PC-3 (cell line): ENCODE results near the gene BCL7C. TPM values are rescaled to one million over a fixed set of nuclear protein-coding genes. Genes with fewer than 3 reads are reported as not detected.

ENCODE experiments used
- ATAC-seq: fragments of 200-7000 bp; cut with Tn5 transposase; 2 replicates; pipeline ENCODE4 v1.9.1; 2020; ENCODE audit warnings: mild to moderate bottlenecking, moderate library complexity
- BruUV-seq: library from RNA; stranded (reverse); fragments of 400-500 nt; replicated peaks from 2 replicates; lab custom pipeline; 2021; lab: Mats Ljungman, UMichigan
- CTCF ChIA-PET: fragments of 300-600 bp; sonication (Branson Sonifier 250); formaldehyde crosslinking; loops from one replicate; lab custom pipeline; 2022; ENCODE audit warnings: antibody characterized with exemption; lab: Charles Lee
- POLR2A ChIA-PET: fragments of 300-600 bp; sonication (Branson Sonifier 250); formaldehyde crosslinking; loops from one replicate; lab custom pipeline; 2022; ENCODE audit warnings: antibody characterized with exemption; ENCODE audit not compliant: unreplicated experiment; lab: Charles Lee
- DNase-seq: peaks from one replicate; pipeline ENCODE4 v3.0.0-alpha.2; 2015
- H2AFZ ChIP-seq: fragments of 300-600 bp; sonication (generic); 2 replicates; pipeline ENCODE4 v1.6.0; 2016; ENCODE audit warnings: antibody characterized with exemption, low read length
- H3F3A ChIP-seq: fragments of 300-600 bp; sonication (generic); one replicate; pipeline ENCODE4 v1.6.0; 2017; ENCODE audit warnings: antibody characterized with exemption, low read length, control low read depth, mild to moderate bottlenecking; ENCODE audit not compliant: unreplicated experiment
- H3K27ac ChIP-seq: fragments of 300-600 bp; sonication (generic); 2 replicates; pipeline ENCODE4 v1.5.1; 2016; ENCODE audit warnings: mild to moderate bottlenecking, low read length
- H3K27me3 ChIP-seq: fragments of 300-600 bp; sonication (generic); 2 replicates; pipeline ENCODE4 v1.6.1; 2016; ENCODE audit warnings: low read length, mixed read lengths
- H3K36me3 ChIP-seq: fragments of 300-600 bp; sonication (generic); 2 replicates; pipeline ENCODE4 v1.6.1; 2016; ENCODE audit warnings: low read depth, mixed run types, low read length, mixed read lengths
- H3K4me1 ChIP-seq: fragments of 300-600 bp; sonication (generic); 2 replicates; pipeline ENCODE4 v1.5.1; 2016; ENCODE audit warnings: low read length; ENCODE audit not compliant: insufficient read depth
- H3K4me2 ChIP-seq: fragments of 300-600 bp; sonication (generic); 2 replicates; pipeline ENCODE4 v1.6.0; 2016; ENCODE audit warnings: low read length
- H3K4me3 ChIP-seq: fragments of 300-600 bp; sonication (generic); 2 replicates; pipeline ENCODE4 v1.5.1; 2016; ENCODE audit warnings: mild to moderate bottlenecking, low read length, mixed read lengths
- H3K79me2 ChIP-seq: fragments of 300-600 bp; sonication (generic); 2 replicates; pipeline ENCODE4 v1.6.1; 2017; ENCODE audit warnings: low read length, mixed read lengths
- H3K9ac ChIP-seq: fragments of 300-600 bp; sonication (generic); 2 replicates; pipeline ENCODE4 v1.6.0; 2016; ENCODE audit warnings: mild to moderate bottlenecking, low read length
- H3K9me2 ChIP-seq: fragments of 300-600 bp; sonication (generic); replicated peaks from 2 replicates; pipeline ENCODE4 v1.6.1; 2016; ENCODE audit warnings: mixed run types, low read length, mixed read lengths
- H3K9me3 ChIP-seq: fragments of 300-600 bp; sonication (generic); 2 replicates; pipeline ENCODE4 v1.6.1; 2016; ENCODE audit warnings: low read length, mixed read lengths
- H4K20me1 ChIP-seq: fragments of 300-600 bp; sonication (generic); 2 replicates; pipeline ENCODE4 v1.6.1; 2016; ENCODE audit warnings: low read length, mixed read lengths
- EZH2 ChIP-seq: fragments of 300-600 bp; sonication (generic); IDR thresholded peaks from one replicate; pipeline ENCODE4 v1.6.1; 2017; ENCODE audit warnings: antibody characterized with exemption, mild to moderate bottlenecking, low read length; ENCODE audit not compliant: unreplicated experiment
- EZH2phosphoT487 ChIP-seq: fragments of 300-600 bp; sonication (generic); IDR thresholded peaks from 2 replicates; pipeline ENCODE4 v1.6.1; 2018; ENCODE audit warnings: mild to moderate bottlenecking, antibody characterized with exemption, low read length, borderline replicate concordance
- intact Hi-C: fragments of 100-400 bp; cut with micrococcal nuclease; formaldehyde crosslinking; loops from 2 replicates; pipeline ENCODE4 v1.9.0; 2023
- total RNA-seq: library from RNA; depleted of rRNA; stranded (reverse); fragments of >200 nt; gene quantifications from 2 replicates; pipeline ENCODE4 v1.2.3, GENCODE V29; 2014
- TF ChIP-seq, protein P1 (sequence below): fragments of 300-600 bp; sonication (generic); conservative IDR thresholded peaks from 2 replicates; pipeline ENCODE4 v1.5.1; 2017; ENCODE audit warnings: antibody characterized with exemption, low read depth, mild to moderate bottlenecking, low read length

Gene BCL7C
- total RNA-seq, 1 experiment from 2014 or later: 75.6 TPM

GRCh38 chr16:30844346-30844670 lies 49.6 kb downstream of the BCL7C start:
- Histone ChIP-seq H3K79me2 (no peaks in the 10 kb centered on the region), H3K9me2 (no peaks in the 10 kb centered on the region), H3K9me3 (no peaks in the 10 kb centered on the region), H3K4me1 (0 out of 2 replicates have a peak, but pooled peaks cover 3% of the 10 kb centered on the region), H4K20me1 (no peaks in the 10 kb centered on the region), H3K9ac (no peak overlapping the region), H3F3A (no peaks in the 10 kb centered on the region), H2AFZ (no peak overlapping the region), H3K4me2 (no peak overlapping the region), H3K4me3 (no peak overlapping the region), H3K27me3 (no peaks in the 10 kb centered on the region), H3K27ac (no peak overlapping the region), H3K36me3 (no peaks in the 10 kb centered on the region)
- TF ChIP-seq, protein P1, sequence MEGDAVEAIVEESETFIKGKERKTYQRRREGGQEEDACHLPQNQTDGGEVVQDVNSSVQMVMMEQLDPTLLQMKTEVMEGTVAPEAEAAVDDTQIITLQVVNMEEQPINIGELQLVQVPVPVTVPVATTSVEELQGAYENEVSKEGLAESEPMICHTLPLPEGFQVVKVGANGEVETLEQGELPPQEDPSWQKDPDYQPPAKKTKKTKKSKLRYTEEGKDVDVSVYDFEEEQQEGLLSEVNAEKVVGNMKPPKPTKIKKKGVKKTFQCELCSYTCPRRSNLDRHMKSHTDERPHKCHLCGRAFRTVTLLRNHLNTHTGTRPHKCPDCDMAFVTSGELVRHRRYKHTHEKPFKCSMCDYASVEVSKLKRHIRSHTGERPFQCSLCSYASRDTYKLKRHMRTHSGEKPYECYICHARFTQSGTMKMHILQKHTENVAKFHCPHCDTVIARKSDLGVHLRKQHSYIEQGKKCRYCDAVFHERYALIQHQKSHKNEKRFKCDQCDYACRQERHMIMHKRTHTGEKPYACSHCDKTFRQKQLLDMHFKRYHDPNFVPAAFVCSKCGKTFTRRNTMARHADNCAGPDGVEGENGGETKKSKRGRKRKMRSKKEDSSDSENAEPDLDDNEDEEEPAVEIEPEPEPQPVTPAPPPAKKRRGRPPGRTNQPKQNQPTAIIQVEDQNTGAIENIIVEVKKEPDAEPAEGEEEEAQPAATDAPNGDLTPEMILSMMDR: no peak
- TF ChIP-seq EZH2phosphoT487 (no peak), EZH2 (no peak)
- DNase-seq: no peak
- no TSS peak for BruUV-seq
- intact Hi-C loops: loop anchor here (2.0 kb wide), 1 partner anchor 58 kb away; no protein-coding TSS in a partner anchor
- ChIA-PET CTCF (interaction anchor here (1.0 to 1.9 kb wide), 4 partner anchors 30 to 98 kb away, joined by 3 to 25 read pairs (median 7); no protein-coding TSS in a partner anchor), POLR2A (no interaction called here)
- ATAC-seq: no peak

DNA sequence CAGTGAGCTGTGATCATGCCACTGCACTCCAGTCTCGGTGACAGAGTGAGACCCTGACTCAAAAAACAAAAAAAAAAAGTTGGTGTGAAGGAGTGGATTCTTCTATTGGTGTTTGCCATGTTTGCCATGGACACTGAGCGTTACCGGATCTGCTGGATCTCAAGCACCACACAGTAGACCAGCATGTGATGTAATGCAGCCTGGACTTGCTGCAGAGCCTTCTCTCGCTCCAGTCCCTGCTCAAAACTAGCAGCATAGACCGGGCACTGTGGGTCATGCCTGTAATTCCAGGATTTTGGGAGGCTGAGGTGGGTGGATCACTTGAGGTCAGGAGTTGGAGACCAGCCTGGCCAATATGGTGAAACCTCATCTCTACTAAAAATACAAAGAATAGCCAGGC lies 50.4 kb downstream of the BCL7C start:
- TF ChIP-seq EZH2phosphoT487 (no peak), EZH2 (no peak)
- TF ChIP-seq, protein P1: no peak
- Histone ChIP-seq H3K4me1 (0 out of 2 replicates have a peak, but pooled peaks cover 3% of the 10 kb centered on the region), H3K9me3 (no peaks in the 10 kb centered on the region), H3K36me3 (no peaks in the 10 kb centered on the region), H3K9ac (no peak overlapping the region), H3K27ac (no peak overlapping the region), H2AFZ (no peak overlapping the region), H3K4me3 (no peak overlapping the region), H3K4me2 (no peak overlapping the region), H4K20me1 (no peaks in the 10 kb centered on the region), H3F3A (no peaks in the 10 kb centered on the region), H3K27me3 (no peaks in the 10 kb centered on the region), H3K9me2 (no peaks in the 10 kb centered on the region), H3K79me2 (no peaks in the 10 kb centered on the region)
- ChIA-PET CTCF (no interaction called here), POLR2A (no interaction called here)
- BruUV-seq: no TSS peak
- DNase-seq (no peak), ATAC-seq (no peak)
- intact Hi-C loops: no loop called here

DNA sequence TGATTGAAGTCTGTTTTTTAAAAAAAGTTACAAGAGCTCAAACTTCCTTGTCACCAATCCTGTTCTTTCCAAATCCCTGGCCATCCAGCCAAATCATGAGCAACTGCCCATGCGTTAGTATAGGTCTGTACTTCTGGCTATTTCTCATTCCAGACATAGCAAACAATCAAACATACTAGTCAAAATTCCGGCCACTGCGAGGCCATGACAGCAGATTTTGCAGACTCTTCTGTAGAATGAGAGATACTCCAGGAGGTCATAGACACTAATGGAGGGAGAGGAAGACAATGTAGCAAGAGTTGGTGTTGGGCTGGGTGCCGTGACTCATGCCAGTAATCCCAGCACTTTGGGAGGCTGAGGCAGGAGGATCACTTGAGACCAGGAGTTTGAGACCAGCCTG lies 50.9 kb downstream of the BCL7C start:
- Histone ChIP-seq H3K9ac (no peak overlapping the region), H3K4me1 (0 out of 2 replicates have a peak, but pooled peaks cover 7% of the 10 kb centered on the region), H3K9me3 (no peaks in the 10 kb centered on the region), H3K4me3 (no peak overlapping the region), H3K4me2 (no peak overlapping the region), H2AFZ (no peak overlapping the region), H3F3A (no peaks in the 10 kb centered on the region), H3K79me2 (no peaks in the 10 kb centered on the region), H3K27ac (no peak overlapping the region), H3K36me3 (no peaks in the 10 kb centered on the region), H3K27me3 (no peaks in the 10 kb centered on the region), H4K20me1 (no peaks in the 10 kb centered on the region), H3K9me2 (no peaks in the 10 kb centered on the region)
- DNase-seq (no peak), ATAC-seq (no peak)
- TF ChIP-seq EZH2phosphoT487 (no peak), EZH2 (no peak)
- TF ChIP-seq, protein P1: no peak
- CTCF ChIA-PET: no interaction called here
- BruUV-seq: no TSS peak
- POLR2A ChIA-PET: interaction anchor here (0.7 kb wide), 1 partner anchor 29 kb away, joined by 3 read pairs; no protein-coding TSS in a partner anchor
- intact Hi-C loops: no loop called here
